IMR-90 (cell line): ENCODE results near the gene NOL9.

Experiments
- CEBPB ChIP-seq: IDR thresholded peaks from 2 replicates; pipeline ENCODE4 v1.6.1; 2012; ENCODE audit warnings: low read depth, low read length, improper control_type of control experiment
- CTCF ChIP-seq: conservative IDR thresholded peaks from 2 replicates; pipeline ENCODE4 v1.5.1; 2012; ENCODE audit warnings: mild to moderate bottlenecking, low read depth, low read length, improper control_type of control experiment
- FOS ChIP-seq: fragments of 150-350 bp; IDR thresholded peaks from 2 replicates; pipeline ENCODE4 v1.6.1; 2016; ENCODE audit warnings: low read depth, low read length
- MAFK ChIP-seq: IDR thresholded peaks from 2 replicates; pipeline ENCODE4 v1.6.1; 2012; ENCODE audit warnings: low read depth, low read length, improper control_type of control experiment
- MAZ ChIP-seq: IDR thresholded peaks from 2 replicates; pipeline ENCODE4 v1.6.1; 2012; ENCODE audit warnings: low read depth, mild to moderate bottlenecking, low read length, improper control_type of control experiment, moderate library complexity, borderline replicate concordance
- MXI1 ChIP-seq: IDR thresholded peaks from 2 replicates; pipeline ENCODE4 v1.6.1; 2012; ENCODE audit warnings: low read depth, mild to moderate bottlenecking, low read length, moderate library complexity, borderline replicate concordance
- NFE2L2 ChIP-seq: fragments of 150-350 bp; IDR thresholded peaks from 2 replicates; pipeline ENCODE4 v1.6.1; 2016; ENCODE audit warnings: low read depth, mild to moderate bottlenecking, low read length
- POLR2A ChIP-seq: IDR thresholded peaks from 2 replicates; pipeline ENCODE4 v1.6.1; 2012; ENCODE audit warnings: mild to moderate bottlenecking, low read depth, low read length
- RAD21 ChIP-seq: IDR thresholded peaks from 2 replicates; pipeline ENCODE4 v1.6.1; 2012; ENCODE audit warnings: low read length, improper control_type of control experiment
- RCOR1 ChIP-seq: IDR thresholded peaks from 2 replicates; pipeline ENCODE4 v1.6.1; 2012; ENCODE audit warnings: mild to moderate bottlenecking, low read length, improper control_type of control experiment; ENCODE audit not compliant: insufficient replicate concordance
- RFX5 ChIP-seq: IDR thresholded peaks from 2 replicates; pipeline ENCODE4 v1.8.0; 2012; ENCODE audit warnings: low read depth, mild to moderate bottlenecking, low read length, moderate library complexity
- SMC3 ChIP-seq: fragments of 150-350 bp; IDR thresholded peaks from 2 replicates; pipeline ENCODE4 v1.6.1; 2016; ENCODE audit warnings: low read depth, mild to moderate bottlenecking, antibody characterized with exemption, low read length, moderate library complexity
- USF2 ChIP-seq: fragments of 150-350 bp; IDR thresholded peaks from 2 replicates; pipeline ENCODE4 v1.6.1; 2017; ENCODE audit warnings: mild to moderate bottlenecking, antibody characterized with exemption, low read length, low read depth
- TF ChIP-seq, protein P1 (sequence below): fragments of 150-350 bp; IDR thresholded peaks from 2 replicates; pipeline ENCODE4 v1.6.1; 2016; ENCODE audit warnings: low read depth, mild to moderate bottlenecking, low read length, moderate library complexity, borderline replicate concordance

DNA sequence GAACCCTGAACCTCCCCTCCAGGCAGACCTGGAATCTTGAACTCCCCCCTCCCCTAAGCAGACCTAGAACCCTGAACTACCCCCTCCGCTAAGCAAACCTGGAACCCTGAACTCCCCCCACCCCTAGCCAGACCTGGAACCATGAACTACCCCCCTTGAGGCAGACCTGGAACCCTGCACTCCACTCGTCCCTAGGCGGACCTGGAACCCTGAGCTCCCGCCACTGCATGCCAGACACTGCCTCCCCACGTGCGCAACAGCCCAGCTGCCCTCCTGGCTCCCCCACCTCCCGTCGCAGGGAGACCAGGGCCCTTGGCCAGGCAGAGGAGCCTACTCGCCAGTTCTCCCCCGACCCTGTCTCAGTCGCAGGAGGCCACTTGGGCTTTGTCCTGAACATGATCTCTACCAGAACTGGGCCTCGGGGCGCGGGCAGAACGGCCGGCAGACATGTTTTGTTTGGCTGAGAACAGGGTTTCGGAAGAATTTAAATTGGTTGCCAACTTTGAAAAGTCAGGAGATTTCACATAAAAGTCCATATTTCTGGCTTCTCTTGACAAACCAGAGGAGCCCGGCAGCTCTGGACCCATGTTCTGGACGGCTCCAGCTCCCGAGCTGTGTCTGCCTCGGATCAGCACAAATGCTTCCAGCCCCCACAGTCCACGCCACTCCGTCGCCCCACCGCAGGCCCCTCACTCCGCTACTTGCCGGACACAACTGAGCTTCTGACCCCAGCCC lies 53.6 kb downstream of the NOL9 start:
- TF ChIP-seq CTCF: no peak
- no peak for TF ChIP-seq RAD21
- no peak for TF ChIP-seq POLR2A
- TF ChIP-seq MXI1: no peak
- no peak for TF ChIP-seq RCOR1
- TF ChIP-seq, protein P1, sequence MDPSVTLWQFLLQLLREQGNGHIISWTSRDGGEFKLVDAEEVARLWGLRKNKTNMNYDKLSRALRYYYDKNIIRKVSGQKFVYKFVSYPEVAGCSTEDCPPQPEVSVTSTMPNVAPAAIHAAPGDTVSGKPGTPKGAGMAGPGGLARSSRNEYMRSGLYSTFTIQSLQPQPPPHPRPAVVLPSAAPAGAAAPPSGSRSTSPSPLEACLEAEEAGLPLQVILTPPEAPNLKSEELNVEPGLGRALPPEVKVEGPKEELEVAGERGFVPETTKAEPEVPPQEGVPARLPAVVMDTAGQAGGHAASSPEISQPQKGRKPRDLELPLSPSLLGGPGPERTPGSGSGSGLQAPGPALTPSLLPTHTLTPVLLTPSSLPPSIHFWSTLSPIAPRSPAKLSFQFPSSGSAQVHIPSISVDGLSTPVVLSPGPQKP: no peak
- TF ChIP-seq NFE2L2: no peak
- no peak for TF ChIP-seq FOS
- TF ChIP-seq RFX5: no peak
- no peak for TF ChIP-seq MAZ
- TF ChIP-seq CEBPB: no peak
- no peak for TF ChIP-seq SMC3
- TF ChIP-seq MAFK: no peak
- TF ChIP-seq USF2: no peak
